Mesenchymal stem cell (in vitro differentiated cells and primary cell): Measurements from ENCODE around the gene PLPPR1.

ENCODE experiments used
- DNase-seq: peaks from one replicate; pipeline ENCODE4 v3.0.0-alpha.2; 2013
- H2AFZ ChIP-seq: one replicate; pipeline ENCODE4 v1.6.1; 2013; ENCODE audit warnings: low read depth, mild to moderate bottlenecking, control low read depth, inconsistent platforms, low read length, moderate library complexity
- H2AK5ac ChIP-seq: 2 replicates; pipeline ENCODE4 v1.6.1; 2013; ENCODE audit warnings: low read length, moderate library complexity, mild to moderate bottlenecking, inconsistent platforms; ENCODE audit not compliant: severe bottlenecking
- H2BK120ac ChIP-seq: one replicate; pipeline ENCODE4 v1.6.1; 2013; ENCODE audit warnings: low read depth, mild to moderate bottlenecking, inconsistent platforms, low read length, moderate library complexity
- H2BK12ac ChIP-seq, 2 experiments: one replicate each; pipeline ENCODE4 v1.6.1; 2013; ENCODE audit warnings: inconsistent platforms in 2 of 2, low read length in 2 of 2, mild to moderate bottlenecking in 2 of 2, moderate library complexity in 2 of 2, control low read depth in 1 of 2
- H2BK15ac ChIP-seq: one replicate; pipeline ENCODE4 v1.6.1; 2013; ENCODE audit warnings: mild to moderate bottlenecking, low read depth, inconsistent platforms; ENCODE audit not compliant: poor library complexity, severe bottlenecking
- H2BK5ac ChIP-seq: 2 replicates; pipeline ENCODE4 v1.6.1; 2013; ENCODE audit warnings: low read depth, mild to moderate bottlenecking, low read length, control low read depth, inconsistent platforms; ENCODE audit not compliant: poor library complexity, severe bottlenecking
- H3K14ac ChIP-seq, 2 experiments: one replicate each; pipeline ENCODE4 v1.6.1; 2013; ENCODE audit warnings: inconsistent platforms in 2 of 2, low read length in 2 of 2, control low read depth in 1 of 2, mild to moderate bottlenecking in 1 of 2, moderate library complexity in 1 of 2
- H3K18ac ChIP-seq, 2 experiments: one replicate each; pipeline ENCODE4 v1.6.1; 2013; ENCODE audit warnings: inconsistent platforms in 2 of 2, low read length in 2 of 2, control low read depth in 1 of 2, low read depth in 1 of 2, mild to moderate bottlenecking in 1 of 2
- H3K23ac ChIP-seq, 2 experiments: one replicate each; pipeline ENCODE4 v1.6.1; 2013; ENCODE audit warnings: inconsistent platforms in 2 of 2, low read length in 2 of 2, mild to moderate bottlenecking in 2 of 2, moderate library complexity in 2 of 2, control low read depth in 1 of 2
- H3K27ac ChIP-seq: 2 replicates; pipeline ENCODE4 v1.5.1; 2013; ENCODE audit warnings: mild to moderate bottlenecking, moderate library complexity, low read length, control low read depth, inconsistent platforms; ENCODE audit not compliant: poor library complexity, severe bottlenecking
- H3K27me3 ChIP-seq, 2 experiments: 2 replicates each; pipeline versions ENCODE4 v1.6.1 to v1.7.0; 2013; ENCODE audit warnings: low read length in 2 of 2, mild to moderate bottlenecking in 2 of 2, moderate library complexity in 2 of 2, control low read depth in 1 of 2, inconsistent platforms in 1 of 2; ENCODE audit not compliant: control insufficient read depth in 1 of 2, insufficient read depth in 1 of 2
- H3K36me3 ChIP-seq, 2 experiments: 2 replicates each; pipeline versions ENCODE4 v1.6.1 to v1.7.0; 2013; ENCODE audit warnings: low read length in 2 of 2, control low read depth in 1 of 2, inconsistent platforms in 1 of 2, low read depth in 1 of 2, mild to moderate bottlenecking in 1 of 2; ENCODE audit not compliant: insufficient read depth in 2 of 2, control insufficient read depth in 1 of 2
- H3K4ac ChIP-seq, 2 experiments: one replicate each; pipeline ENCODE4 v1.6.1; 2013; ENCODE audit warnings: inconsistent platforms in 2 of 2, low read length in 2 of 2, mild to moderate bottlenecking in 2 of 2, moderate library complexity in 2 of 2, control low read depth in 1 of 2, low read depth in 1 of 2
- H3K4me1 ChIP-seq: 2 replicates; pipeline ENCODE4 v1.6.1; 2013; ENCODE audit warnings: low read depth, low read length, control low read depth; ENCODE audit not compliant: control insufficient read depth, insufficient read depth
- H3K4me2 ChIP-seq: 2 replicates; pipeline ENCODE4 v1.6.1; 2013; ENCODE audit warnings: low read length, mild to moderate bottlenecking, inconsistent platforms; ENCODE audit not compliant: poor library complexity, severe bottlenecking
- H3K4me3 ChIP-seq, 2 experiments: 2 replicates each; pipeline versions ENCODE4 v1.5.1 to v1.7.0; 2013; ENCODE audit warnings: low read length in 2 of 2, mild to moderate bottlenecking in 2 of 2, control low read depth in 1 of 2, low read depth in 1 of 2; ENCODE audit not compliant: insufficient read depth in 1 of 2
- H3K79me1 ChIP-seq: replicated peaks from 2 replicates; pipeline ENCODE4 v1.6.1; 2013; ENCODE audit warnings: mild to moderate bottlenecking, control low read depth, low read length, inconsistent platforms; ENCODE audit not compliant: poor library complexity, severe bottlenecking
- H3K9ac ChIP-seq: 2 replicates; pipeline ENCODE4 v1.7.0; 2013; ENCODE audit warnings: mild to moderate bottlenecking, low read length, moderate library complexity
- H3K9me3 ChIP-seq: 2 replicates; pipeline ENCODE4 v1.7.0; 2013; ENCODE audit warnings: mild to moderate bottlenecking, low read length; ENCODE audit not compliant: control insufficient read depth
- H4K8ac ChIP-seq: one replicate; pipeline ENCODE4 v1.6.1; 2013; ENCODE audit warnings: inconsistent platforms, mild to moderate bottlenecking, low read length, moderate library complexity
- H4K91ac ChIP-seq: one replicate; pipeline ENCODE4 v1.6.1; 2013; ENCODE audit warnings: mild to moderate bottlenecking, low read length, inconsistent platforms
- WGBS: methylation state at CpG from one replicate; pipeline ENCODE4 v1.1.7; 2013; ENCODE audit warnings: mixed read lengths; 5-methylcytosine and 5-hydroxymethylcytosine counted together

PLPPR1 gene

GRCh38 chr9:101139082-101139481 is 110.6 kb downstream of the PLPPR1 start:
- H2AFZ ChIP-seq = no peak overlapping the region
- no peak overlapping the region for H2AK5ac ChIP-seq
- no peak overlapping the region for H3K4ac ChIP-seq
- H2BK15ac ChIP-seq = no peak overlapping the region
- H3K14ac ChIP-seq = no peak overlapping the region
- H2BK120ac ChIP-seq = no peak overlapping the region
- H3K4me1 ChIP-seq = no peaks in the 10 kb centered on the region
- no peak overlapping the region for H3K4me3 ChIP-seq
- no peak overlapping the region for H3K23ac ChIP-seq
- H3K9me3 ChIP-seq = no peaks in the 10 kb centered on the region
- no peak overlapping the region for H3K9ac ChIP-seq
- no peak overlapping the region for H4K91ac ChIP-seq
- H3K79me1 ChIP-seq = no peaks in the 10 kb centered on the region
- DNase-seq = no peak
- no peaks in the 10 kb centered on the region for H3K36me3 ChIP-seq
- H3K27ac ChIP-seq = no peak overlapping the region
- H3K4me2 ChIP-seq = no peak overlapping the region
- no peaks in the 10 kb centered on the region for H3K27me3 ChIP-seq
- 88% methylated on average over 2 of the region's 2 CpGs for WGBS
- H4K8ac ChIP-seq = no peak overlapping the region
- H2BK12ac ChIP-seq = no peak overlapping the region
- no peak overlapping the region for H3K18ac ChIP-seq
- no peak overlapping the region for H2BK5ac ChIP-seq

- H3K14ac ChIP-seq = no peak overlapping the region
- no peak for DNase-seq
- H3K79me1 ChIP-seq = no peaks in the 10 kb centered on the region
- WGBS = 65% methylated on average over 3 of the region's 4 CpGs
- no peak overlapping the region for H2AK5ac ChIP-seq
- H3K4me1 ChIP-seq = no peaks in the 10 kb centered on the region
- H3K36me3 ChIP-seq = no peaks in the 10 kb centered on the region
- no peaks in the 10 kb centered on the region for H3K9me3 ChIP-seq
- no peak overlapping the region for H4K8ac ChIP-seq
- no peak overlapping the region for H2AFZ ChIP-seq
- H2BK15ac ChIP-seq = no peak overlapping the region
- H3K4me2 ChIP-seq = no peak overlapping the region
- no peak overlapping the region for H2BK5ac ChIP-seq
- H4K91ac ChIP-seq = no peak overlapping the region
- H3K4me3 ChIP-seq = no peak overlapping the region
- H3K9ac ChIP-seq = no peak overlapping the region
- no peak overlapping the region for H2BK120ac ChIP-seq
- H3K4ac ChIP-seq = no peak overlapping the region
- no peak overlapping the region for H3K18ac ChIP-seq
- no peaks in the 10 kb centered on the region for H3K27me3 ChIP-seq
- no peak overlapping the region for H3K23ac ChIP-seq
- no peak overlapping the region for H3K27ac ChIP-seq
- H2BK12ac ChIP-seq = no peak overlapping the region
These were observed 112.2 kb downstream of the PLPPR1 start for GRCh38 chr9:101140764-101141163.

GRCh38 chr9:101146508-101146907 is 118.0 kb downstream of the PLPPR1 start:
- Histone ChIP-seq H3K9me3 (peaks cover 13% of the 10 kb centered on the region), H3K9ac (no peak overlapping the region), H3K4ac (no peak overlapping the region), H3K27ac (no peak overlapping the region), H2BK5ac (no peak overlapping the region), H3K18ac (no peak overlapping the region), H4K91ac (no peak overlapping the region), H2AK5ac (no peak overlapping the region), H2BK120ac (no peak overlapping the region), H3K23ac (no peak overlapping the region), H2AFZ (no peak overlapping the region), H3K4me3 (no peak overlapping the region), H3K14ac (no peak overlapping the region), H3K4me2 (no peak overlapping the region), H2BK12ac (no peak overlapping the region), H3K36me3 (no peaks in the 10 kb centered on the region), H3K79me1 (no peaks in the 10 kb centered on the region), H3K4me1 (no peaks in the 10 kb centered on the region), H3K27me3 (no peaks in the 10 kb centered on the region), H4K8ac (no peak overlapping the region), H2BK15ac (no peak overlapping the region)
- DNase-seq = no peak
- WGBS = 66% methylated on average over 4 of the region's 4 CpGs

GRCh38 chr9:101148344-101148743 is 119.8 kb downstream of the PLPPR1 start:
- no peak overlapping the region for H2AFZ ChIP-seq
- no peak overlapping the region for H3K14ac ChIP-seq
- H3K4me2 ChIP-seq = no peak overlapping the region
- no peak overlapping the region for H2BK12ac ChIP-seq
- H4K8ac ChIP-seq = no peak overlapping the region
- H3K9me3 ChIP-seq = peaks cover 13% of the 10 kb centered on the region
- no peaks in the 10 kb centered on the region for H3K4me1 ChIP-seq
- no peak overlapping the region for H3K23ac ChIP-seq
- H3K36me3 ChIP-seq = no peaks in the 10 kb centered on the region
- H4K91ac ChIP-seq = no peak overlapping the region
- H3K27me3 ChIP-seq = no peaks in the 10 kb centered on the region
- no peak overlapping the region for H2BK15ac ChIP-seq
- H3K4ac ChIP-seq = no peak overlapping the region
- no peak overlapping the region for H2BK120ac ChIP-seq
- no peak overlapping the region for H2AK5ac ChIP-seq
- no peak overlapping the region for H3K18ac ChIP-seq
- H3K4me3 ChIP-seq = no peak overlapping the region
- H3K9ac ChIP-seq = no peak overlapping the region
- no peak overlapping the region for H2BK5ac ChIP-seq
- DNase-seq = no peak
- H3K27ac ChIP-seq = no peak overlapping the region
- H3K79me1 ChIP-seq = no peaks in the 10 kb centered on the region
